Upper lobe of left lung (tissue), 6 donors: ENCODE data around the gene POLR2B. TPM values are rescaled to one million over a fixed set of nuclear protein-coding genes. Genes with fewer than 3 reads are reported as not detected.
A peak's percentile ranks its signal among the peaks of the same experiment; 100 is the strongest.

Source experiments
- ATAC-seq, 2 donors: fragments of 200-7000 bp; cut with Tn5 transposase; one replicate each; pipeline ENCODE4 v1.9.1; 2022; ENCODE audit warnings: mild to moderate bottlenecking in 2 of 2, moderate library complexity in 2 of 2; ENCODE audit not compliant: low FRiP score in 2 of 2
- DNase-seq, 2 donors: peaks; one replicate each; pipeline ENCODE4 v3.0.0-alpha.2; 2019 to 2020
- H3K27ac ChIP-seq, 4 donors: fragments of 200-600 bp; sonication (generic); one replicate each; pipeline ENCODE4 v1.5.1; 2016 to 2019
- H3K27me3 ChIP-seq, 4 donors: fragments of 200-600 bp; sonication (generic); one replicate each; pipeline ENCODE4 v1.5.1; 2017 to 2019
- H3K36me3 ChIP-seq, 4 donors: fragments of 200-600 bp; sonication (generic); one replicate each; pipeline ENCODE4 v1.5.1; 2016 to 2019
- H3K4me1 ChIP-seq, 4 donors: fragments of 200-600 bp; sonication (generic); one replicate each; pipeline ENCODE4 v1.5.1; 2018 to 2019
- H3K4me3 ChIP-seq, 4 donors: fragments of 200-600 bp; sonication (generic); one replicate each; pipeline ENCODE4 v1.5.1; 2017 to 2019; ENCODE audit warnings: mild to moderate bottlenecking in 2 of 4, moderate library complexity in 1 of 4
- H3K9me3 ChIP-seq, 4 donors: fragments of 200-600 bp; sonication (generic); one replicate each; pipeline ENCODE4 v1.5.1; 2018 to 2019
- CTCF ChIP-seq, 6 experiments: fragments of 450-650 bp in 4 of 6; fragments of 200-600 bp in 2 of 6; sonication (generic) in 2 of 6; IDR thresholded peaks; one replicate each; pipeline ENCODE4 v1.5.1; 2016 to 2019; ENCODE audit warnings: antibody characterized with exemption in 6 of 6
- EP300 ChIP-seq, 4 donors: sonication (generic); formaldehyde crosslinking; IDR thresholded peaks; one replicate each; pipeline ENCODE4 v1.5.1; 2017; ENCODE audit warnings: antibody characterized with exemption in 4 of 4, control low read depth in 2 of 4
- POLR2A ChIP-seq, 4 donors: fragments of 450-650 bp; IDR thresholded peaks; one replicate each; pipeline ENCODE4 v1.5.1; 2016 to 2017; ENCODE audit warnings: antibody characterized with exemption in 4 of 4, mild to moderate bottlenecking in 2 of 4
- POLR2AphosphoS5 ChIP-seq, 2 donors: sonication (generic); formaldehyde crosslinking; IDR thresholded peaks; one replicate each; pipeline ENCODE4 v1.5.1; 2017; ENCODE audit warnings: antibody characterized with exemption in 2 of 2
- WGBS, 2 donors: methylation state at CpG; one replicate each; pipeline ENCODE4 v1.1.5; 2017 to 2018; 5-methylcytosine and 5-hydroxymethylcytosine counted together
- total RNA-seq, 6 donors: library from RNA; depleted of rRNA in 4 of 6; stranded (reverse); fragments of >200 nt in 4 of 6; gene quantifications; one replicate each; pipeline versions ENCODE4 v1.1.0 to v1.2.1, GENCODE V29; 2016 to 2021
- donor health status: DM: no; HTN: no; CAD: no; lungs with moderate emphysema.
- donor health status: DM: no; HTN: yes; CAD: no; lungs with severe emphysema.

Gene POLR2B
- total RNA-seq, 6 donors from 2014 or later, result 50.7 to 138 (median 69.4) TPM

GRCh38 chr4:56977321-56978012 lies 1.2 kb upstream of the POLR2B start, which contains the start of gene NOA1:
Gene NOA1 (minus strand): TSS chr4:56977606. CDS start chr4:56977585, 21 bp downstream.
- peak within 1 kb of the TSS; percentile 94 to 99 (median 96) for H3K4me3 ChIP-seq
- H3K27ac ChIP-seq, result peak within 1 kb of the TSS; percentile 87 to 94 (median 90)
- H3K4me1 ChIP-seq, result peaks cover 49 to 59% (median 51%) of the 10 kb centered on the region in 4 donors
- DNase-seq (peak; percentile 99 to 100), ATAC-seq (peak; percentile 93 to 94)
- H3K27me3 ChIP-seq, result no peaks in the 10 kb centered on the region
- peaks cover 0 to 11% (median 0%) of the 10 kb centered on the region in 4 donors for H3K9me3 ChIP-seq
- TF ChIP-seq EP300 (IDR thresholded peaks at IDR 0.05) (no peak), POLR2AphosphoS5 (IDR thresholded peaks at IDR 0.05) (peak; percentile 86 to 87), POLR2A (IDR thresholded peaks at IDR 0.05) (peak; percentile 23 to 84 (median 55)), CTCF (IDR thresholded peaks at IDR 0.05) (no peak)
- WGBS, 2 donors, result 1 to 2% methylated on average over 37 to 46 of the region's 51 CpGs
- peaks cover 11 to 16% (median 13%) of the 10 kb centered on the region in 4 donors for H3K36me3 ChIP-seq

- DNase-seq (peak in 1 of 2 donors; percentile 46), ATAC-seq (no peak)
- H3K36me3 ChIP-seq, result peaks cover 0 to 3% (median 0%) of the 10 kb centered on the region in 4 donors
- H3K9me3 ChIP-seq, result no peaks in the 10 kb centered on the region
- H3K4me3 ChIP-seq, result peak overlapping the region; percentile 84 to 97 (median 94)
- H3K27ac ChIP-seq, result peak overlapping the region; percentile 87 to 94 (median 90)
- no peak for TF ChIP-seq POLR2AphosphoS5 (IDR thresholded peaks at IDR 0.05)
- TF ChIP-seq EP300 (IDR thresholded peaks at IDR 0.05), result no peak
- TF ChIP-seq CTCF (IDR thresholded peaks at IDR 0.05), result no peak
- TF ChIP-seq POLR2A (IDR thresholded peaks at IDR 0.05), result no peak
- WGBS, 2 donors, result 11 to 13% methylated on average over 21 of the region's 21 CpGs
- H3K4me1 ChIP-seq, result peaks cover 48 to 65% (median 57%) of the 10 kb centered on the region in 4 donors
- H3K27me3 ChIP-seq, result no peaks in the 10 kb centered on the region
Measured at GRCh38 chr4:56979421-56980072, 851 bp downstream of the POLR2B start.

- 55 to 60% methylated on average over 4 of the region's 4 CpGs for WGBS, 2 donors
- H3K36me3 ChIP-seq, result peaks cover under 1 to 17% (median 10%) of the 10 kb centered on the region in 4 donors
- peak overlapping the region in 2 of 4 donors; percentile 1 to 35 for H3K27ac ChIP-seq
- peaks cover 27 to 48% (median 39%) of the 10 kb centered on the region in 4 donors for H3K4me1 ChIP-seq
- H3K4me3 ChIP-seq, result no peak overlapping the region
- ATAC-seq, result no peak
- H3K9me3 ChIP-seq, result no peaks in the 10 kb centered on the region
- DNase-seq, result no peak
- no peaks in the 10 kb centered on the region for H3K27me3 ChIP-seq
- TF ChIP-seq CTCF (IDR thresholded peaks at IDR 0.05), result no peak
- no peak for TF ChIP-seq EP300 (IDR thresholded peaks at IDR 0.05)
- TF ChIP-seq POLR2AphosphoS5 (IDR thresholded peaks at IDR 0.05), result no peak
- TF ChIP-seq POLR2A (IDR thresholded peaks at IDR 0.05), result no peak
Measured at GRCh38 chr4:56981795-56982201, 3.1 kb downstream of the POLR2B start.

GRCh38 chr4:56986192-56986591 lies 7.5 kb downstream of the POLR2B start:
- WGBS, 2 donors, result 75 to 89% methylated on average over 1 of the region's 1 CpG
- ATAC-seq (no peak), DNase-seq (no peak)
- Histone ChIP-seq H3K9me3 (no peaks in the 10 kb centered on the region), H3K27ac (no peak overlapping the region), H3K4me3 (no peak overlapping the region), H3K27me3 (no peaks in the 10 kb centered on the region), H3K36me3 (peaks cover 11 to 56% (median 31%) of the 10 kb centered on the region in 4 donors), H3K4me1 (peaks cover 11 to 24% (median 20%) of the 10 kb centered on the region in 4 donors)
- no peak for TF ChIP-seq EP300 (IDR thresholded peaks at IDR 0.05)
- TF ChIP-seq POLR2A (IDR thresholded peaks at IDR 0.05), result no peak
- TF ChIP-seq CTCF (IDR thresholded peaks at IDR 0.05), result no peak
